H9 (cell line): ENCODE measurements around the gene ABCG2. TPM values are rescaled to one million over a fixed set of nuclear protein-coding genes. Genes with fewer than 3 reads are reported as not detected.

ENCODE experiments used
- DNase-seq: peaks from one replicate; pipeline ENCODE4 v3.0.0-alpha.2; 2017
- H2AFZ ChIP-seq: one replicate; pipeline ENCODE4 v1.6.1; 2013; ENCODE audit warnings: mild to moderate bottlenecking, low read length, control low read depth, moderate library complexity
- H2AK5ac ChIP-seq: 2 replicates; pipeline ENCODE4 v1.6.1; 2013; ENCODE audit warnings: low read length, control low read depth, mixed read lengths; ENCODE audit not compliant: insufficient read length
- H2BK120ac ChIP-seq: one replicate; pipeline ENCODE4 v1.6.1; 2013; ENCODE audit warnings: low read depth, mild to moderate bottlenecking, low read length, control low read depth, inconsistent platforms; ENCODE audit not compliant: poor library complexity, severe bottlenecking
- H2BK12ac ChIP-seq: 2 replicates; pipeline ENCODE4 v1.6.1; 2013; ENCODE audit warnings: low read length, control low read depth, mixed read lengths, low read depth; ENCODE audit not compliant: insufficient read length
- H2BK15ac ChIP-seq: 2 replicates; pipeline ENCODE4 v1.6.1; 2013; ENCODE audit warnings: low read depth, low read length, control low read depth
- H2BK20ac ChIP-seq: one replicate; pipeline ENCODE4 v1.6.1; 2013; ENCODE audit warnings: low read depth, mild to moderate bottlenecking, low read length, control low read depth, inconsistent platforms; ENCODE audit not compliant: poor library complexity, severe bottlenecking
- H2BK5ac ChIP-seq: 2 replicates; pipeline ENCODE4 v1.6.1; 2013; ENCODE audit warnings: low read length, control low read depth, mixed read lengths; ENCODE audit not compliant: insufficient read length
- H3K14ac ChIP-seq: 2 replicates; pipeline ENCODE4 v1.6.1; 2013; ENCODE audit warnings: low read length, control low read depth; ENCODE audit not compliant: insufficient read depth
- H3K18ac ChIP-seq: 2 replicates; pipeline ENCODE4 v1.6.1; 2013; ENCODE audit warnings: low read depth, mild to moderate bottlenecking, mixed read lengths, low read length, control low read depth; ENCODE audit not compliant: insufficient read length
- H3K23ac ChIP-seq: 2 replicates; pipeline ENCODE4 v1.6.1; 2013; ENCODE audit warnings: low read length, control low read depth, mixed read lengths, low read depth; ENCODE audit not compliant: insufficient read length
- H3K23me2 ChIP-seq: 2 replicates; pipeline ENCODE4 v1.6.1; 2013; ENCODE audit warnings: low read depth, mild to moderate bottlenecking, mixed read lengths, low read length, control low read depth; ENCODE audit not compliant: insufficient read length, poor library complexity, severe bottlenecking
- H3K27ac ChIP-seq: 2 replicates; pipeline ENCODE4 v1.5.1; 2013; ENCODE audit warnings: low read length, control low read depth, mixed read lengths, low read depth; ENCODE audit not compliant: insufficient read length
- H3K27me3 ChIP-seq: 2 replicates; pipeline ENCODE4 v1.6.1; 2013; ENCODE audit warnings: low read length, control low read depth, inconsistent platforms; ENCODE audit not compliant: insufficient read depth
- H3K4ac ChIP-seq: 2 replicates; pipeline ENCODE4 v1.6.1; 2013; ENCODE audit warnings: low read depth, mild to moderate bottlenecking, control low read depth, inconsistent platforms, low read length, moderate library complexity
- H3K4me1 ChIP-seq: 2 replicates; pipeline ENCODE4 v1.6.1; 2013; ENCODE audit warnings: low read length, control low read depth, inconsistent platforms; ENCODE audit not compliant: insufficient read depth
- H3K4me2 ChIP-seq: 2 replicates; pipeline ENCODE4 v1.6.1; 2013; ENCODE audit warnings: low read length, control low read depth, mixed read lengths; ENCODE audit not compliant: insufficient read length, insufficient read depth
- H3K56ac ChIP-seq: 2 replicates; pipeline ENCODE4 v1.6.1; 2013; ENCODE audit warnings: low read depth, mild to moderate bottlenecking, mixed read lengths, low read length, control low read depth; ENCODE audit not compliant: insufficient read length
- H3K79me1 ChIP-seq: 2 replicates; pipeline ENCODE4 v1.6.1; 2013; ENCODE audit warnings: low read depth, mild to moderate bottlenecking, moderate library complexity, low read length, control low read depth, inconsistent platforms; ENCODE audit not compliant: insufficient read depth, poor library complexity, severe bottlenecking
- H3K79me2 ChIP-seq: 2 replicates; pipeline ENCODE4 v1.6.1; 2013; ENCODE audit warnings: low read length, control low read depth, inconsistent platforms; ENCODE audit not compliant: insufficient read depth
- H3K9ac ChIP-seq: 2 replicates; pipeline ENCODE4 v1.6.1; 2013; ENCODE audit warnings: low read length, control low read depth, mixed read lengths; ENCODE audit not compliant: insufficient read length; ENCODE audit errors: extremely low read depth
- H3K9me3 ChIP-seq: one replicate; pipeline ENCODE4 v1.6.1; 2013; ENCODE audit warnings: low read depth, low read length, inconsistent platforms; ENCODE audit not compliant: control insufficient read depth
- H3T11ph ChIP-seq: one replicate; pipeline ENCODE4 v1.6.1; 2013; ENCODE audit warnings: mild to moderate bottlenecking, low read length, control low read depth, inconsistent platforms
- H4K20me1 ChIP-seq: one replicate; pipeline ENCODE4 v1.6.1; 2013; ENCODE audit not compliant: control insufficient read depth, insufficient read length, insufficient read depth
- H4K5ac ChIP-seq: 2 replicates; pipeline ENCODE4 v1.6.1; 2013; ENCODE audit warnings: low read depth, mild to moderate bottlenecking, mixed read lengths, low read length, control low read depth; ENCODE audit not compliant: insufficient read length
- H4K8ac ChIP-seq: replicated peaks from 2 replicates; pipeline ENCODE4 v1.6.1; 2013; ENCODE audit warnings: low read length, control low read depth, mixed read lengths, low read depth; ENCODE audit not compliant: insufficient read length
- H4K91ac ChIP-seq: 2 replicates; pipeline ENCODE4 v1.6.1; 2013; ENCODE audit warnings: low read depth, mild to moderate bottlenecking, moderate library complexity, mixed read lengths, low read length, control low read depth; ENCODE audit not compliant: insufficient read length
- H3K27ac Mint-ChIP-seq, 3 experiments: 2 replicates in 2 of 3; 3 replicates in 1 of 3; pipeline ENCODE4 v1.8.0; 2020 to 2021; ENCODE audit warnings: mixed read lengths in 3 of 3, mild to moderate bottlenecking in 1 of 3, moderate library complexity in 1 of 3
- H3K27me3 Mint-ChIP-seq: 2 replicates; pipeline ENCODE4 v1.8.0; 2021; ENCODE audit warnings: low read depth, mild to moderate bottlenecking, moderate library complexity, mixed read lengths
- H3K36me3 Mint-ChIP-seq, 3 experiments: 2 replicates in 2 of 3; 3 replicates in 1 of 3; pipeline ENCODE4 v1.8.0; 2020 to 2021; ENCODE audit warnings: low read depth in 3 of 3, mixed read lengths in 3 of 3; ENCODE audit not compliant: insufficient read depth in 1 of 3
- H3K4me1 Mint-ChIP-seq, 2 experiments: 2 replicates each; pipeline ENCODE4 v1.8.0; 2020; ENCODE audit warnings: mixed read lengths in 2 of 2
- H3K4me3 Mint-ChIP-seq, 2 experiments: 2 replicates in 1 of 2; 3 replicates in 1 of 2; pipeline ENCODE4 v1.8.0; 2020 to 2021; ENCODE audit warnings: mild to moderate bottlenecking in 2 of 2, mixed read lengths in 2 of 2, moderate library complexity in 1 of 2
- H3K9me3 Mint-ChIP-seq, 2 experiments: 2 replicates in 1 of 2; 3 replicates in 1 of 2; pipeline ENCODE4 v1.8.0; 2020; ENCODE audit warnings: mild to moderate bottlenecking in 2 of 2, mixed read lengths in 2 of 2, moderate library complexity in 1 of 2
- CTCF ChIP-seq: fragments of 200-600 bp; sonication (generic); conservative IDR thresholded peaks from 3 replicates; pipeline ENCODE4 v1.8.0; 2021; ENCODE audit warnings: antibody characterized with exemption, mild to moderate bottlenecking
- WGBS: extraction: QIAGEN DNeasy Blood & Tissue Kit; methylation state at CpG from one replicate; pipeline ENCODE4 v1.1.7; 2013; ENCODE audit warnings: missing lambda C conversion rate, low lambda C conversion rate, mixed read lengths; ENCODE audit not compliant: insufficient read length; ENCODE audit errors: extremely low coverage; 5-methylcytosine and 5-hydroxymethylcytosine counted together
- total RNA-seq: library from RNA; stranded (reverse); gene quantifications from 2 replicates; pipeline ENCODE4 v1.2.1, GENCODE V29; 2021

ABCG2 gene
- total RNA-seq, 1 experiment from 2014 or later: 1.5 TPM

GRCh38 chr4:88107406-88108107 is 50.9 kb downstream of the ABCG2 start:
- Mint-ChIP-seq H3K4me1 (0 out of 4 replicates have a peak, but pooled peaks cover 0 to 5% of the 10 kb centered on the region in 2 experiments), H3K27ac (no peak overlapping the region), H3K4me3 (no peak overlapping the region), H3K27me3 (no peaks in the 10 kb centered on the region), H3K9me3 (no peaks in the 10 kb centered on the region), H3K36me3 (no peaks in the 10 kb centered on the region)
- Histone ChIP-seq H2BK120ac (no peak overlapping the region), H2BK5ac (no peak overlapping the region), H3K79me1 (no peaks in the 10 kb centered on the region), H4K20me1 (no peaks in the 10 kb centered on the region), H2BK12ac (no peak overlapping the region), H3K23me2 (no peaks in the 10 kb centered on the region), H3K9ac (no peak overlapping the region), H2BK15ac (no peak overlapping the region), H4K91ac (no peak overlapping the region), H3T11ph (no peak overlapping the region), H3K27me3 (no peaks in the 10 kb centered on the region), H3K14ac (no peak overlapping the region), H3K27ac (no peak overlapping the region), H2BK20ac (no peak overlapping the region), H4K8ac (no peak overlapping the region), H3K79me2 (no peaks in the 10 kb centered on the region), H3K18ac (no peak overlapping the region), H3K23ac (no peak overlapping the region), H3K4ac (no peak overlapping the region), H2AFZ (no peak overlapping the region), H3K4me2 (no peak overlapping the region), H2AK5ac (no peak overlapping the region), H4K5ac (no peak overlapping the region), H3K9me3 (no peaks in the 10 kb centered on the region), H3K56ac (no peak overlapping the region), H3K4me1 (no peaks in the 10 kb centered on the region)
- no peak for TF ChIP-seq CTCF
- DNase-seq: no peak
- WGBS: no CpG with 5 or more reads among the region's 2 CpGs
